Urothelium cell line (cell line): Measurements from ENCODE around the gene C17orf78.
"Not testable (repeated sequence)": the region's sequence is repeated elsewhere in the genome, so short reads cannot be mapped to it uniquely, and the experiment has no call there.

Source experiments
- DNase-seq: peaks from one replicate; pipeline ENCODE4 v3.0.0; 2011; ENCODE audit warnings: low spot score, mixed read lengths
- FAIRE-seq: peaks from 2 replicates; lab custom pipeline; 2011; peaks lifted over from hg19 to GRCh38; lab: Jason Lieb, UNC

The C17orf78 gene

GRCh38 chr17:37430051-37430627 lies 54.4 kb downstream of the C17orf78 start:
- FAIRE-seq: no peak
- DNase-seq: no peak

GRCh38 chr17:37432671-37433070 lies 56.9 kb downstream of the C17orf78 start:
- no peak for FAIRE-seq
- no peak for DNase-seq

GRCh38 chr17:37438141-37438540 lies 62.4 kb downstream of the C17orf78 start:
- FAIRE-seq: no peak
- DNase-seq: no peak

DNA sequence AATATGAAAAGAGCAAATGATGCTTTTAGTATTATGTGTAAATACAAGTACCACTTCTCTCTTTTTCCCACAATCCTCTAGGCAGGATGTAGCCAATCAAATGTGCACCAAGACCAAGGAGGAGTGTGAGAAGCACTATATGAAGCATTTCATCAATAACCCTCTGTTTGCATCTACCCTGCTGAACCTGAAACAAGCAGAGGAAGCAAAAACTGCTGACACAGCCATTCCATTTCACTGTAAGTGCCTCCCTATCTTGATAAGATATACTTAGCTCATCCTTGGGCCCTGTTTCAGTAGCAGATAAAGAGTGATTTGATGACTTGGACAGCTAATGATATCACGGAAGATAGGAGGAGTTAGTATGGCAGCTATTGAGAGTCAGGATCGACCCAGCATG lies 64.6 kb downstream of the C17orf78 start:
- FAIRE-seq (no peak), DNase-seq (no peak)

DNA sequence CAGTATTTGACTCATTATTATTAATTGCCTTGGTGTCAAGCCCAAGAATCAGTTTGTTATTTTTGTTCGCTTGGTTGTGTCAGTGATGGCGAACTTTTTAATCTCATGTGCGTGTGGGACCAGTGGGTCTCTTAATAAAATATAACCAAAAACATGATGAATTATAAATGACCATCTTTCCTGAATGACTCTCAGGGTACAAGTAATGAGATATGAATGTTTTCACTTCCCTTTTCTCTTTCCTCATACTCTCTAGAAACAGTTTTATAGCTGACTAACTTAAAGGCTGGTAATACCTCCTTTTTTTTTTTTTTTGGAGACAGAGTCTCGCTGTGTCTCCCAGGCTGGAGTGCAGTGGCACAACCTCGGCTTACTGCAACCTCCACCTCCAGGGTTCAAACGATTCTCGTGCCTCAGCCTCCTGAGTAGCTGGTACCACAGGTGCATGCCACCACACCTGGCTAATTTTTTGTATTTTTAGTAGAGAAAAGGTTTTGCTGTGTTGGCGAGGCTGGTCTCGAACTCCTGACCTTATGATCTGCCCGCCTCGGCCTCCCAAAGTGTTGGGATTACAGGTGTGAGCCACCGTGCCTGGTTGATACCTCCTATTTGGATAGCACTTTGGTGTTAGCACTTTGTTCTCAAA lies 65.7 kb downstream of the C17orf78 start:
- DNase-seq: not testable (repeated sequence)

More for the DNA sequence above, 65.7 kb downstream of the C17orf78 start:
- not testable (repeated sequence) for FAIRE-seq
